Activated gamma-delta T cell (primary cell): Measurements from ENCODE around the gene SLC7A11.

Experiments
- DNase-seq: peaks from one replicate; lab custom pipeline; 2025; lab: John Stamatoyannopoulos, UW

SLC7A11 gene

GRCh38 chr4:138161351-138161750 lies 80.8 kb downstream of the SLC7A11 start:
- no peak for DNase-seq

DNA sequence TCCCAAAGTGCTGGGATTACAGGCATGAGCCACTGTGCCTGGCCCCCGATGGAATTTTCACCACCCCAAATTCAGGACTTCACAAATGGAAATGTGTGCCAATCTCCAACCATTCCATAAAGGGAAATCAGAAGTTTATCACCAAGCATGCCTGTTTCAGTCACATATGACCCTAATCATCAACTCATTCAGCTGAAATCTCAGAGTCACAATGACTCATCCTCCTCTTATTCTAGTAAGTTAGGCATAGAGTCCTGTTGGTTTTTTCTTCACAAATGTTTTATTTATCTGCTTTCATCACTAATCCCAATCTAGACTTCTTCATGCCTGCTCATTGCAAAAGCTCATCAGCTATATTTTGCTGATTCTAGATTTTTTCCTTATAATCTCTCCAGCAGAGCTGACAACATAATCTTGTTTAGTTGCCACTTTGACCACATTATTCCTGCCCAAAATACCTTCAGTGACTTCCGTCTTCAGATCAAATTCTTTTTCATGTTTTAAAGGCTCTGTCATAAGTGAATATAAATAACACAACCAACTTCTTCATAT lies 83.3 kb downstream of the SLC7A11 start:
- no peak for DNase-seq

DNA sequence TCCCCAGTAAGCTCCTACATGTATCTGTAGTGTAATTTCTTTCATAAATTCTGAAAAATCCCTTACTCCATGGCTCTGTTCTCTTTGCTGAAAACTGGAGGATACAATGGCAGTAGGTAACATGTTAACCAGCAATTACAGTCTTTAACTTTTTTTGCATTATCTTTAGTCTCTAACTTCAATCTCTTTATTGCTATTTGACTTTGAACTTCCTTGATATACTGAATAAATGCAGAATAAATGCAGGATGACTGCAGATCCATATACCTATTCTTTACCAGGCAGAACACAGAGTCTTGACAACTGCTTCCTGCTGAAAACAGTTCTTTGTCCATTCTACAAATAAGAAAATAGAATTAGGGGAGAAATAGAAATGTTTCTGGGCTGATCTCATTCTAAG lies 101.3 kb downstream of the SLC7A11 start:
- DNase-seq, result no peak

DNA sequence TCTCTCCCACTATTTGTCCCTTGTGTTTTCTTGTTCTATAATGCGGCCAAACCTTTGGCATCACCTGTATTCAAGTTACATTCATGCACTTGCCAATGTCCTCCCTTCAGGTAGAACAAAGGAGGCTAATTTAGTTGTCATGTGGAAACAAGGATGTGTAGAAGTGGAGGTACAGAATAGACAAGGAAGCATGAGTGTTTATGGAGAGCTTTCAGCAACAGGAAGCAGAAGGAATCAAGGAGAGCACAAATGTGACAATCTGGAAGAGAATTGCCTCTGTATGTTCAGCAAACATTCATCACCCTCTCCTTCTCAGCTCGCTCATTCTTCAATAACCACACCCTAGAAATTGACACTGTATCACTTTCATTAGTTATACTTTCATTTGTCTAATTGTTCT lies 103.4 kb downstream of the SLC7A11 start:
- DNase-seq, result no peak

GRCh38 chr4:138135610-138136009 lies 106.5 kb downstream of the SLC7A11 start:
- no peak for DNase-seq

GRCh38 chr4:138118270-138118669 lies 123.9 kb downstream of the SLC7A11 start:
- DNase-seq, result no peak

GRCh38 chr4:138115053-138115452 lies 127.1 kb downstream of the SLC7A11 start:
- DNase-seq, result no peak

DNA sequence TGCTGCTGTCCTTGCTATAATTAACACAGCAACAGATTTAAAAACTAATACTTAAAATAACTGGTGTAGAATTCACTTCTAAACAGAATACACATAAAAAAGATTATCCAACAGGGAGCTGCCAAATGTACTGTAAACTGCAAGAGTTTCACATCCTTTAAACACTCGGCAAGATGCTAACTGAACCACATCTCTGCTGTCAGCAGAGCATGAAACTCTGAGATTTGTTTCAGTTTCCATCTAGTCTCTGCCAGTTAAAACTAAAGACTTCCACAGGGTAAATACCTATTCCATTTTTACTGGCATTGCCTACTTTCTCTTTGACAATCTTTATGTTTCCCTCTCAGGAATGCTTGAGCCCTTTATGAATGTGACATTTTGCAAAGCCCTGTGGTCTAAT lies 127.7 kb downstream of the SLC7A11 start:
- DNase-seq, result no peak
